ENCODE measurements around the gene GTF2B.
"Not testable (repeated sequence)": the region's sequence is repeated elsewhere in the genome, so short reads cannot be mapped to it uniquely, and the experiment has no call there.

Gene GTF2B

DNA sequence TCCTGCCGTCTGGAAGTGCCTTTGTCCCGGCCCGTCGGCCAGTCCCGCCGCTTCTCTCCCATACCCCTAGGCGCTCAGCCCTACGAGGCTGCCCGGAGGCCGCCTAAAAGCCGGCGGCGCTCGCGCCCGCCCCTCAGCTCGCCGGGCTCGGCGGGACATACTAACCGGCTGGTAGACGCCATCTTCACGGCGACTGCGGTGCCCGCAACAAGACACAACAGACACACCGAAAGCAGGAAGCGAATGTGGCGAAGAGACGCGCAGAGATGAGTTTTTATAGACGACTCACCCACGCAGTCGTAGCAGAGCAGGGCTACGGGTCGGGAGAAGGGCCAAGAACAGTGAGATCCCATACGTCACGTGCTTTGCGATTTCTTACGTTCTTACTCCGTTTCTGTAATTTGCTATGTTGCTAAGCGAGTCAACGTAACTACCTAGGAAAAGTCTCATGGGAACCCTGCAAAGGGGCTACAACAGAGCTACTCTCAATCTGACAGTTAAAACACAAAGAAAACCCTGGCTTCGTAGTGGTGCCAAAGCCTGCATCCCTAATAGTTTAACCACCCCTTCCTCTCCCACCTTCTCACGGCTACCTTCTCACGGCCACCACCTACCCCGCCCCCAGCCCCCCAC is at the start of gene GTF2B:
TSS of gene GTF2B (minus strand) at position 250 of the 633 bp plus-strand sequence. CDS start at position 182, 68 bp downstream.
- peak; percentile 95 for DNase-seq (ENCODE audit: low spot score)

GRCh38 chr1:88938528-88938927 is 47.2 kb upstream of the GTF2B start:
- not testable (repeated sequence) for DNase-seq (ENCODE audit: low spot score)

- no peak for DNase-seq (ENCODE audit: low spot score)
Measured at GRCh38 chr1:88936760-88937342, 45.5 kb upstream of the GTF2B start.

DNA sequence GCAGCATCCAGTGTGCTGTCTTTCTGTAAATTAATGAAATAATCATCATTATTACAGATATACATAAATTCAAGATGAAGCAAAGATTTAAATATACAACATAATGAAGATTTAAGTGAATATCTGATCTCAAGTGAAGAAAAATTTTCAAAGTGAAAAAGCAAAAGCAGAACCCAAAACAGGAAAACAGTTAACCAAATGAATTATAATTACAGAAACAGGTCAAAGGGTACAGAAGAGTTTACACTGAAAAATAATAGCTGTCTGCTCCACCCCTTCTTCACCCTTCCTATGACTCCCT is 44.8 kb upstream of the GTF2B start:
- no peak for DNase-seq (ENCODE audit: low spot score)

DNA sequence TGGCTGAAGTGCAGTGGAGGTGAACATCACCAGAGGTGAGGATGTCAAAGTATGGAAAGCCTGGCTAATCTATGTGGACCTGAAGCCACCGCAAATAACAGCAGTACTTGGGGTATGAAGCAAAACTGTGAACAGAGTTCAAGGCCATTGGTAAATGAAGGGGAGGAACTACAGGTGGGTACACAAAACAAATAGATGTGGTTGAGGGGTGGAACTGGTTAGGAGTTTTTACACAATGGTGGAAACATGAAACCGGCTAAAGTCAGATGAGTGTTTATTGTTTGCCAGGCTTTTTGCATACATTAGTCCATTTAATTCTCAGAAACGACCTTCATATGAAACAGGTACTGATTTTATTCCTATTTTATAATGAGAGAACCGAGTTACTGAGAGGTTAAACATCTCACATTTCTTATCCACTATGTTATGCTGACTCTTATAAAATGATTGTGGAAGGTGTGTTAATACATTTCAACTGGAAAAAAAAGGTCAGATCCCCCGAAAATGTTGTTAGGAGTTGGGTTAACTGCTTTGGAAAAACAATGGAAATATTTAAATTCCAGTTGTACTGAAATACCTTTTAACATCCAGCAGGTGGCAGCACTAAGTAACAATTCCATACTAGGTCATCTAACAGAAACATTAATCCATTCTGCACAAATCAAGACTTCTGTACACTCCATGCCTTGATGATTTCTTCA is 44.3 kb upstream of the GTF2B start:
- peak; percentile 51 for DNase-seq (ENCODE audit: low spot score)

- not testable (repeated sequence) for DNase-seq (ENCODE audit: low spot score)
Measured at GRCh38 chr1:88930176-88930575, 38.8 kb upstream of the GTF2B start.

GRCh38 chr1:88923224-88923623 is 31.9 kb upstream of the GTF2B start:
- DNase-seq (ENCODE audit: low spot score) = no peak

- no peak for DNase-seq (ENCODE audit: low spot score)
Measured at GRCh38 chr1:88922214-88922613, 30.8 kb upstream of the GTF2B start.

- DNase-seq (ENCODE audit: low spot score) = no peak
Measured at GRCh38 chr1:88920845-88921244, 29.5 kb upstream of the GTF2B start.

GRCh38 chr1:88917321-88918025 is 26.1 kb upstream of the GTF2B start:
- DNase-seq (ENCODE audit: low spot score) = no peak

DNA sequence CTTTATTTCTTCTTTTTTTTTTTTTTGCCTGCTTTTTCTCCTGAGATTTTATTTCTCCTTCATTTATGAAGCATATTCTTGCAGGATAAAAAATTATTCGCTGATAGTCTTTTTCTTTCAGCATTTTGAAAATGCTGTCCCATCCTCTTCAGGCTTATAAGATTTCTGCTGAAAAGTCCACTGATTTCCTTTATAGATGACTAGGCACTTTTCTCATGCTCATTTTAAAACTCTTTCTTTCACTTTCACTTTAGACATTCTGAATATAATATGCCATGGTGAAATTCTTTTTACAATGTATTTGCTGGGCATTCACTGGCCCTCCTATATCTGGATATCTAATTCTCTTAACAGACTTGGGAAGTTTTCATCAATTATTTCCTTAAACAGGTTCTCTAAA is 25.5 kb upstream of the GTF2B start:
- DNase-seq (ENCODE audit: low spot score) = no peak

GRCh38 chr1:88911800-88912199 is 20.4 kb upstream of the GTF2B start:
- not testable (repeated sequence) for DNase-seq (ENCODE audit: low spot score)

- no peak for DNase-seq (ENCODE audit: low spot score)
Measured at GRCh38 chr1:88911161-88911560, 19.8 kb upstream of the GTF2B start.

- DNase-seq (ENCODE audit: low spot score) = no peak
Measured at GRCh38 chr1:88910401-88910800, 19.0 kb upstream of the GTF2B start.

GRCh38 chr1:88900883-88901282 is 9.5 kb upstream of the GTF2B start:
- DNase-seq (ENCODE audit: low spot score) = no peak

DNA sequence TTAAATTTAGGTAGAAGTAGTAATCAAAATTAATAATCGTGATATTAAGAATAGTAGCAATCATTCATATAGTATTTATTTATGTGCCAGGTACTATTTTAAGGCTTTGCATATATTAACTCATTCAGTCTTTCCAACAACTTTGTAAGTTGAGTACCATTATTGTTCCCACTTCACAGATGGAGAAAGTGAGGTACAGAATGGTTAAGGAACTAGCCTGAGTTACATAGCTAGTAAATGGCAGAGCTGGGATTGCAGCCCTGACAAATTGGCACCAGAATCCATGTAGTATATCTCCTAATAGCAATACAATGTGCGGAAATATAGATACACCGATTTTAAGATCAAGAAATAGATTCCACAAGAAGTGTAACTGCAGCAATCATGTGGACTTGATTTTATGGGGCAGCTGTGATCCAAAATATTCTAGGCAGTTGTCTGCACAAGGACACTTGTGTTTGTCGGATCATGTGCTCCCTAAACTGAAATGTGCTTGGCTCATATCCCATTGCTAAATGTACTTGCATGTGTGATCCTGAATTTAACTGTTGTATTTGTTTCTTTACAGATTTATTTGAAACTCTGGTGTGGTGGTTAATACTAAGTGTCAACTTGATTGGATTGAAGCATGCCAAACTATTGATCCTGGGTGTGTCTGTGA is 5.8 kb upstream of the GTF2B start:
- DNase-seq (ENCODE audit: low spot score) = no peak

DNA sequence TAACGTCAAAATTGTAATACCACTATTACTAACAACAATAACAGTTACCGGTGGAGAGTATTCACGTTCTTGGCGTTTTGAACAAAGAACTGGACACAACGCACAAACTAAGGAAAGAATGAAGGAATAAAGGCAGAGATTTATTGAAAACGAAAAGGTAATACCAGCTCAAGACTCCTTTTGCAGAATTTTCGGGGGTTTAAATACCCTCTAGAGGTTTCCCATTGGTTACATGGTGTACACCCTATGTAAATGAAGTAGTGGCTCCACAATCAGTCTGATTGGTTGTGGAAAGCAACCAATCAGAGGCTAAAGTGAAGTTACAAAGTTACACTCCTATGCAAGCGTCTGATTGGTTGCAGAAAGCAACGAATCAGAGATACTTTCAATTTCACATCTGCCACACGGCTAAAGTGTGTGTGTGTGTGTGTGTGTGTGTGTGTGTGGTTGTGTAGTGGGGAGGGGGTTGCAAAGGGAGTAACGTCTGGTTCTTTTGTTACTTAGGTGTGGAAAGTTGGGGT is 1.1 kb upstream of the GTF2B start:
- peak; percentile 88 for DNase-seq (ENCODE audit: low spot score)

DNA sequence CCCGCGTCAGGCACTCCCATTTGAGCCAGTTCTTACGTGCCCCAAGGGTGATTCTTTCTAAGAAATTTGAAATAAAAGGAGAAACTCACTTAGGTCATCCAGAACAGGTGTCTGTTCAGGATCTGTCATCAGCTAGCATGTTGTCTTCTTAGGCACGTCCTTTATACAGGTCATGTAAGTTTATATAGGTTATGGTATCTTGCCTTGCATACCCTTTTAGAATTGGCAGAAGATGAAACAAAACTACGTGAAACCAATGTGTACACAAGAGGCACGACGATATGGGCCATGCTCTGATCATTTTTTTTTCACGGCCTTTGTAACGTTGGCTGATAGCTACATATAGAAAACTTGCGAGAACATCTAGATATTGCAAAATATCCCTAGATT is 579 bp upstream of the GTF2B start:
- peak; percentile 24 for DNase-seq (ENCODE audit: low spot score)

DNA sequence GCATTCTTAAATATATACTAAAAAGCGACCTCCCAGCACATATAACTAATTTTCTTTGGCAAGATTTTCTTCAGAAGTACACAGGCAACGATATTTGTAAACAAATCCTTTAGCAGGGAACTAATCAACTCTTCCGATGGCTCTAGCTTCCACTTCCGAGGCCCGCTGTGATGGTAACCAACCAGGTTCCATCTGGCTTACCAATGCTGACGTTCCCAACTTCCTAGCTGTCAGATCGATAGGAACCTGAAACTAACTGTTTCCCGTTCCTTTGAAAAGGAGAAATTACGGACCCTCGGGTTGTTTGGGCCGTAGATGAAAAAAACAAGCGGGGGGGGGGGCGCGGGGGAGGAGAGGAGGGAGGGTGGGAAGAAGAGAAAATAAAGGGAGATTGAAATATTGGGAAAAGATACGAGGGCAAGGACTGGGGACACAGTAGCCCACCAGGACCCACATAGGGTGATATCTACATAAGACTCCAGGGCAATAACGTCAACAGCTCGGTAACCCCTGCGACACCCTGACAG is 513 bp downstream of the GTF2B start:
- peak; percentile 27 for DNase-seq (ENCODE audit: low spot score)

- DNase-seq (ENCODE audit: low spot score) = no peak
Measured at GRCh38 chr1:88890131-88890530, 1.2 kb downstream of the GTF2B start.

- no peak for DNase-seq (ENCODE audit: low spot score)
Measured at GRCh38 chr1:88888750-88889149, 2.6 kb downstream of the GTF2B start.

- DNase-seq (ENCODE audit: low spot score) = no peak
Measured at GRCh38 chr1:88885933-88886332, 5.4 kb downstream of the GTF2B start.

All from LoVo (cell line).